Measurements from ENCODE around the gene GHR. TPM values are rescaled to one million over a fixed set of nuclear protein-coding genes. Genes with fewer than 3 reads are reported as not detected.

GHR gene
- polyA plus RNA-seq, 1 donor from 2014 or later = 0.31 TPM

GRCh38 chr5:42547894-42548293 is 124.7 kb downstream of the GHR start:
- H3K79me2 ChIP-seq (replicated peaks; ENCODE audit: insufficient read depth, low read length) = no peaks in the 10 kb centered on the region
- TF ChIP-seq EP300 (conservative IDR thresholded peaks at IDR 0.05; ENCODE audit: poor library complexity, severe bottlenecking) = no peak
- no peak for TF ChIP-seq SMC3 (conservative IDR thresholded peaks at IDR 0.05; ENCODE audit: poor library complexity)
- no peak for TF ChIP-seq CTCF (IDR thresholded peaks at IDR 0.05; ENCODE audit: poor library complexity, severe bottlenecking)
- no peak for TF ChIP-seq POLR2AphosphoS5 (IDR thresholded peaks at IDR 0.05)
- TF ChIP-seq MXI1 (conservative IDR thresholded peaks at IDR 0.05; ENCODE audit: poor library complexity, severe bottlenecking) = no peak
- TF ChIP-seq REST (IDR thresholded peaks at IDR 0.05; ENCODE audit: borderline replicate concordance) = no peak
- TF ChIP-seq TAF1 (IDR thresholded peaks at IDR 0.05; ENCODE audit: low read depth) = no peak
- TF ChIP-seq RAD21 (conservative IDR thresholded peaks at IDR 0.05) = no peak
- no peak for TF ChIP-seq EZH2 (IDR thresholded peaks at IDR 0.05; ENCODE audit: borderline replicate concordance, insufficient read depth, low read length, poor library complexity, severe bottlenecking)
- H3F3A ChIP-seq (ENCODE audit: insufficient read depth, low read length, poor library complexity, severe bottlenecking) = no peaks in the 10 kb centered on the region
- H3K27ac ChIP-seq (ENCODE audit: low read length) = no peak overlapping the region
- H4K20me1 ChIP-seq (ENCODE audit: insufficient read depth) = no peaks in the 10 kb centered on the region
- H2AFZ ChIP-seq (ENCODE audit: low read depth, low read length) = no peak overlapping the region
- no peaks in the 10 kb centered on the region for H3K9me2 ChIP-seq (ENCODE audit: insufficient read depth, low read length)
- no peak overlapping the region for H3K4me2 ChIP-seq (ENCODE audit: low read length)
- H3K9me3 ChIP-seq (ENCODE audit: low read length) = no peaks in the 10 kb centered on the region
- no peaks in the 10 kb centered on the region for H3K27me3 ChIP-seq (ENCODE audit: insufficient read depth, low read depth, low read length)
- no peak overlapping the region for H3K9ac ChIP-seq (ENCODE audit: low read length)
- H3K36me3 ChIP-seq (ENCODE audit: insufficient read depth, low read length) = no peaks in the 10 kb centered on the region
- H3K4me3 ChIP-seq (ENCODE audit: low read length) = no peak overlapping the region

GRCh38 chr5:42552597-42552996 is 129.4 kb downstream of the GHR start:
- Histone ChIP-seq H3K9ac (ENCODE audit: low read length) (no peak overlapping the region), H2AFZ (ENCODE audit: low read depth, low read length) (no peak overlapping the region), H3K4me2 (ENCODE audit: low read length) (no peak overlapping the region), H3K9me2 (ENCODE audit: insufficient read depth, low read length) (no peaks in the 10 kb centered on the region), H3K27me3 (ENCODE audit: insufficient read depth, low read depth, low read length) (no peaks in the 10 kb centered on the region), H3F3A (ENCODE audit: insufficient read depth, low read length, poor library complexity, severe bottlenecking) (no peaks in the 10 kb centered on the region), H4K20me1 (ENCODE audit: insufficient read depth) (no peaks in the 10 kb centered on the region), H3K36me3 (ENCODE audit: insufficient read depth, low read length) (no peaks in the 10 kb centered on the region), H3K9me3 (ENCODE audit: low read length) (no peaks in the 10 kb centered on the region), H3K27ac (ENCODE audit: low read length) (no peak overlapping the region), H3K79me2 (replicated peaks; ENCODE audit: insufficient read depth, low read length) (no peaks in the 10 kb centered on the region), H3K4me3 (ENCODE audit: low read length) (no peak overlapping the region)
- TF ChIP-seq MXI1 (conservative IDR thresholded peaks at IDR 0.05; ENCODE audit: poor library complexity, severe bottlenecking) (no peak), POLR2AphosphoS5 (IDR thresholded peaks at IDR 0.05) (no peak), REST (IDR thresholded peaks at IDR 0.05; ENCODE audit: borderline replicate concordance) (no peak), TAF1 (IDR thresholded peaks at IDR 0.05; ENCODE audit: low read depth) (no peak), RAD21 (conservative IDR thresholded peaks at IDR 0.05) (no peak), EP300 (conservative IDR thresholded peaks at IDR 0.05; ENCODE audit: poor library complexity, severe bottlenecking) (no peak), CTCF (IDR thresholded peaks at IDR 0.05; ENCODE audit: poor library complexity, severe bottlenecking) (no peak), SMC3 (conservative IDR thresholded peaks at IDR 0.05; ENCODE audit: poor library complexity) (no peak)

Measured in neural cell (in vitro differentiated cells).